Kidney (tissue), 14 donors: ENCODE data around the gene ARHGEF10L. TPM values are rescaled to one million over a fixed set of nuclear protein-coding genes. Genes with fewer than 3 reads are reported as not detected.

Experiments
- DNase-seq, 5 donors: peaks; one replicate each; pipeline ENCODE4 v3.0.0-alpha.2; 2013 to 2020
- FAIRE-seq: peaks from 2 replicates; lab custom pipeline; 2012; peaks lifted over from hg19 to GRCh38; lab: Jason Lieb, UNC
- H3K27ac ChIP-seq, 2 donors: one replicate each; pipeline ENCODE4 v1.7.0; 2013; ENCODE audit warnings: low read depth in 2 of 2, low read length in 2 of 2, inconsistent platforms in 1 of 2
- H3K27me3 ChIP-seq: one replicate; pipeline ENCODE4 v1.7.1; 2013; ENCODE audit warnings: low read length, inconsistent platforms; ENCODE audit not compliant: control insufficient read depth, insufficient read depth
- H3K36me3 ChIP-seq, 3 donors: one replicate each; pipeline versions ENCODE4 v1.7.0 to v1.7.1; 2013; ENCODE audit warnings: low read length in 3 of 3, control low read depth in 1 of 3, inconsistent platforms in 1 of 3; ENCODE audit not compliant: insufficient read depth in 3 of 3, control insufficient read depth in 2 of 3
- H3K4me1 ChIP-seq, 3 donors: one replicate each; pipeline versions ENCODE4 v1.7.0 to v1.7.1; 2013; ENCODE audit warnings: low read length in 3 of 3, inconsistent platforms in 1 of 3, low read depth in 1 of 3; ENCODE audit not compliant: control insufficient read depth in 2 of 3, insufficient read depth in 2 of 3
- H3K4me3 ChIP-seq, 3 donors: one replicate each; pipeline versions ENCODE4 v1.7.0 to v1.8.1; 2013; ENCODE audit warnings: low read length in 3 of 3, control low read depth in 1 of 3, inconsistent platforms in 1 of 3
- H3K9ac ChIP-seq, 3 donors: one replicate each; pipeline versions ENCODE4 v1.7.0 to v1.7.1; 2013; ENCODE audit warnings: low read length in 3 of 3, control low read depth in 1 of 3, inconsistent platforms in 1 of 3
- H3K9me3 ChIP-seq, 3 donors: one replicate each; pipeline versions ENCODE4 v1.7.0 to v1.7.1; 2013; ENCODE audit warnings: low read length in 3 of 3, control low read depth in 1 of 3, inconsistent platforms in 1 of 3; ENCODE audit not compliant: control insufficient read depth in 2 of 3, insufficient read depth in 1 of 3
- CTCF ChIP-seq: IDR thresholded peaks from 3 replicates; pipeline ENCODE4 v1.5.1; 2012; ENCODE audit warnings: mild to moderate bottlenecking, moderate library complexity, borderline replicate concordance; ENCODE audit not compliant: insufficient read depth; ENCODE audit errors: extremely low read depth
- intact Hi-C: fragments of 100-400 bp; cut with DNase I; formaldehyde crosslinking; loops from one replicate; pipeline ENCODE4 v1.11.1; 2022
- polyA plus RNA-seq: library from polyadenylated mRNA; stranded (reverse); fragments of 350-450 nt; fragmentation: Illumina TruSeq; extraction: RNeasy Lipid Tissue Mini Kit (QIAGEN cat#74804); gene quantifications from one replicate; pipeline ENCODE4 v1.2.3, GENCODE V29; 2014; ENCODE audit warnings: low read depth, low replicate concordance; ENCODE audit not compliant: insufficient read depth
- total RNA-seq: library from RNA; stranded (reverse); fragmentation: NEBNext Ultra II Directional; extraction: Animal tissue kit (Norgen Biotek cat#: 25700); gene quantifications from one replicate; pipeline ENCODE4 v1.2.1, GENCODE V29; 2021
- donor health status: control.
- donor health status: control.
- donor health status: control.
- donor health status: control.
- donor health status: control.
- donor health status: DM: yes; HTN: yes; CAD: no.
- donor health status: Normal renal cell carcinoma (clear cell type).

The ARHGEF10L gene
- total and polyA plus RNA-seq, 2 donors from 2014 or later: 40.8 to 91.9 TPM

GRCh38 chr1:17569200-17570139 lies 30.0 kb downstream of the ARHGEF10L start:
- Histone ChIP-seq H3K27ac (peak overlapping the region; percentile 93 to 98), H3K4me1 (peaks cover 0 to 71% (median 51%) of the 10 kb centered on the region in 3 donors), H3K9ac (peak overlapping the region in 2 of 3 donors; percentile 46 to 75), H3K36me3 (no peaks in the 10 kb centered on the region), H3K4me3 (no peak overlapping the region), H3K9me3 (no peaks in the 10 kb centered on the region), H3K27me3 (no peaks in the 10 kb centered on the region)
- FAIRE-seq (no peak), DNase-seq (peak in 2 of 5 donors; percentile 65 to 93)
- TF ChIP-seq CTCF: no peak
- intact Hi-C loops: no loop called here

- Histone ChIP-seq H3K27ac (peak overlapping the region; percentile 93 to 98), H3K27me3 (no peaks in the 10 kb centered on the region), H3K9me3 (no peaks in the 10 kb centered on the region), H3K9ac (no peak overlapping the region), H3K4me1 (peaks cover 0 to 69% (median 48%) of the 10 kb centered on the region in 3 donors), H3K4me3 (no peak overlapping the region), H3K36me3 (no peaks in the 10 kb centered on the region)
- no peak for TF ChIP-seq CTCF
- FAIRE-seq (no peak), DNase-seq (no peak)
- intact Hi-C loops: no loop called here
Measured at GRCh38 chr1:17570228-17570627, 30.7 kb downstream of the ARHGEF10L start.

GRCh38 chr1:17572264-17572985 lies 32.9 kb downstream of the ARHGEF10L start:
- Histone ChIP-seq H3K36me3 (no peaks in the 10 kb centered on the region), H3K4me3 (no peak overlapping the region), H3K9ac (peak overlapping the region in 1 of 3 donors; percentile 10), H3K27ac (peak overlapping the region; percentile 75 to 78), H3K27me3 (no peaks in the 10 kb centered on the region), H3K4me1 (peaks cover 0 to 58% (median 46%) of the 10 kb centered on the region in 3 donors), H3K9me3 (no peaks in the 10 kb centered on the region)
- intact Hi-C loops: no loop called here
- DNase-seq: no peak
- no peak for TF ChIP-seq CTCF
- FAIRE-seq: no peak
